LNCaP clone FGC (cell line): ENCODE results near the gene MPC2.

Source experiments
- DNase-seq: peaks from one replicate; pipeline ENCODE4 v3.0.0-alpha.2; 2011; ENCODE audit warnings: low read depth
- H3K4me3 ChIP-seq: 2 replicates; pipeline ENCODE4 v1.5.1; 2011; ENCODE audit warnings: mild to moderate bottlenecking, low read depth, low read length, control low read depth
- CTCF ChIP-seq: IDR thresholded peaks from 2 replicates; pipeline ENCODE4 v1.5.1; 2012; ENCODE audit warnings: mild to moderate bottlenecking; ENCODE audit not compliant: control insufficient read depth, insufficient read depth; ENCODE audit errors: extremely low read depth

The MPC2 gene

DNA sequence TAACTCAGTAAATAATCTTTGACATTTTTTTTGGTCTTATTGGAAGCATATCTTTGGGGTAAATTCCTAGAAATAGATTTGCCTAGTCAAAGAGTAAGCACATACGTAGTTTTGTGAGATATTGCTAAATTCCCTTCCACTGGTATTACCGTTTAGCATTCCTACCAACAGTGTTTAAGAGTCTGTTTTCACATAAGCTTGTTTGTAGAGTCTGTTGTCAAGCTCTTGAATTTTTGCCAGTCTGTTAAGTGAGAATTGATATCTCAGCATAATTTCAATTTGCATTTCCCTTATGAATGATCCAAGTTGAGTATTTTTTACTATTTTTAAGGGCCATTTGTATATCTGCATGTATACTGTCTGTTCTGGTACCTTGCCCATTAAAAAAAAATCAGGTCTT is 37.0 kb upstream of the MPC2 start:
- no peak for DNase-seq
- no peak for TF ChIP-seq CTCF
- H3K4me3 ChIP-seq: no peak overlapping the region

DNA sequence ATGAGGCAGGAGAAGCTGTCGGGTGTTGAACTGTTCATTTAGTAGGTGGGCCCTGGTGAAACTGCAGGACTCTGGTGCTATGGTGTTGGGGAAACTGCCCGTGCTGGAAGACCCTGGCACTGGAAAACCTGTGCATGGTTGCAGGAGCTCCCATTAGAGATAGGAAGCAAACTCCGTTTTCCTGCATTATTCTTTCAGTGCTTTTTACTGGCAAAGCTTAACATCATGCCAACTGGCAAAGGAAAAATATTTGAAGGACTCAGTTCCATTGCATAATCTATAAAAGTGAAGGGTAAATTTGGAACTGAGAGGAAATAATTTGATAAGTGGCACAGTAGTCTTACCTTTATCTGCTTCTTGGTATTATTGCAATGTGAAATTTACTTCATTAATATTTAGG is 31.7 kb upstream of the MPC2 start:
- H3K4me3 ChIP-seq: no peak overlapping the region
- no peak for TF ChIP-seq CTCF
- no peak for DNase-seq

DNA sequence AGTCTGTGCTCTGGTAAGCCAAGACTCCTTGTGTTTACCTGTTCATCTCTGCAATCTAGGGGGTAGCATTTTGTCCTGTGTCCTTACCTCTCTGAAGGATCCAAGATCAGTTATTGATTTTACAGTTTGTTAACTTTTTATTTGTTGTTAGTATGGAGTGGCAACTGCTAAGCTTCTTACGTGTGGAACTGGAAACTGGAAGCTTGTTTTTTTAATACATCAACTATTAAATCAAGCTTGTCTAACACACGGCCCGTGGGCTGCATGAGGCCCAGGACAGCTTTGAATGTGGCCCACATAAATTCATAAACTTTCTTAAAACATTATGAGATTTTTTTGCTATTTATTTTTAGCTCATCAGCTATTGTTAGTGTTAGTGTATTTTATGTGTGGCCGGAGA is 29.2 kb upstream of the MPC2 start:
- no peak overlapping the region for H3K4me3 ChIP-seq
- no peak for DNase-seq
- TF ChIP-seq CTCF: no peak

GRCh38 chr1:167964646-167965045 is 27.8 kb upstream of the MPC2 start:
- DNase-seq: no peak
- TF ChIP-seq CTCF: no peak
- H3K4me3 ChIP-seq: no peak overlapping the region

DNA sequence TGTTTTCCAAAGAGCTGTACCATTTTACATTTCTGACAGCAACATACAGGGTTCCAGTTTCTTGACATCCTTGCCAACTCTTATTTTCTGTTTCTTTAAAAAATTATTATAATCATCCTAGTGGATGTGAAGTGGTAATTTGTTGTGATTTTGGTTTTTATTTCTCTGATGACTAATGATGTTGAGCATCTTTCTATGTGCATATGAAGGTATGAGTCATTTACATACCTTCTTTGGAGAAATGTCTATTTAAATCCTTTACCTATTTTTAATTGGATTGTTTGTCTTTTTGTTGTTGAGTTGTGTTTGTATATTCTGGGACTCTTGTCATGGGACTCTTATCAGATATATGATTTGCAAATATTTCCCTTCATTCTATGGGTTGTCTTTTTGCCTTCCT is 20.8 kb upstream of the MPC2 start:
- no peak for TF ChIP-seq CTCF
- DNase-seq: no peak
- no peak overlapping the region for H3K4me3 ChIP-seq

- TF ChIP-seq CTCF: no peak
- no peak for DNase-seq
- H3K4me3 ChIP-seq: no peak overlapping the region
Observed at GRCh38 chr1:167955915-167956314, 19.0 kb upstream of the MPC2 start.

DNA sequence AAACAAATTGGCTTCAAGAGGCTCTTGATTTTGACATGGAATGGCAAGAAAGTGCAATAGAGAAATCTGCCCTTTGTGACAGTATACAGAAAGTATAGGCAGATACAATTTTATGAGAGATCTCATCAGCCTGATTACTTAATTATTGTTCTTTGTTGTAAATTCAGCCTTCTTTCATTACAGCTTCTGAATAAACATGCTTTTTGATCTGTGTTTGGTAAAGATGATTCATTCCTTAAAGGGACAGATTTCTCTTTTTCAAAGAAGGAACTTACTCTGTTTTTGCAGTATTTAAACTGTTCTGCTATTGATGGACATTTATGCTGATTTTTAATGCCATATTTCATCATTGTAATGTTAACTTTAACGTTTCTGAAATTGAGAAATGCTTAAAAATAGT is 13.7 kb upstream of the MPC2 start:
- DNase-seq: no peak
- TF ChIP-seq CTCF: no peak
- no peak overlapping the region for H3K4me3 ChIP-seq
